ENCODE measurements around the gene REV3L.
"Not testable (repeated sequence)": the region's sequence is repeated elsewhere in the genome, so short reads cannot be mapped to it uniquely, and the experiment has no call there.

- TF ChIP-seq CTCF (conservative IDR thresholded peaks at IDR 0.05; ENCODE audit: low read length); EZH2phosphoT487 (IDR thresholded peaks at IDR 0.05; ENCODE audit: borderline replicate concordance): not testable (repeated sequence)
Measured at GRCh38 chr6:111476061-111476460, 7.0 kb downstream of the REV3L start.

Data from Loucy (cell line).